ENCODE measurements around the gene DPYSL4. TPM values are rescaled to one million over a fixed set of nuclear protein-coding genes. Genes with fewer than 3 reads are reported as not detected.

DPYSL4 gene
- total and polyA plus RNA-seq, 2 experiments from 2014 or later = 10.6 to 23.9 TPM

GRCh38 chr10:132148261-132149251 lies 38.2 kb upstream of the DPYSL4 start (continued):
- TF ChIP-seq ZNF462 (CRISPR knock-in tag; IDR thresholded peaks at IDR 0.05) (no peak), POLR2AphosphoS5 (IDR thresholded peaks at IDR 0.05; ENCODE audit: low read depth) (no peak), ZNF114 (CRISPR knock-in tag; IDR thresholded peaks at IDR 0.05) (no peak), EZH2phosphoT487 (IDR thresholded peaks at IDR 0.05; ENCODE audit: unreplicated experiment) (no peak), CREB1 (CRISPR knock-in tag; IDR thresholded peaks at IDR 0.05; ENCODE audit: low read depth) (no peak)

- no peaks in the 10 kb centered on the region for H3K79me2 ChIP-seq (replicated peaks; ENCODE audit: insufficient read depth)
- H3K4me1 ChIP-seq (ENCODE audit: insufficient read depth) = no peaks in the 10 kb centered on the region
- ATAC-seq (no peak; the same call in 2 of the 3 replicates), DNase-seq (ENCODE audit: low spot score) (peak; percentile 28)
- H3K27ac ChIP-seq (ENCODE audit: low read depth) = no peak overlapping the region
- Mint-ChIP-seq H3K4me1 (peaks cover 3% of the 10 kb centered on the region; the same call in 2 of the 3 replicates), H3K27ac (no peak overlapping the region), H3K4me3 (no peak overlapping the region), H3K9me3 (no peaks in the 10 kb centered on the region), H3K36me3 (ENCODE audit: low read depth) (no peaks in the 10 kb centered on the region), H3K27me3 (ENCODE audit: insufficient read depth, low read depth, poor library complexity) (peaks cover 10% of the 10 kb centered on the region)
- H3K27me3 ChIP-seq (ENCODE audit: insufficient read depth) = no peaks in the 10 kb centered on the region
- no peak overlapping the region for H3K4me3 ChIP-seq
- H3K9me2 ChIP-seq (ENCODE audit: insufficient read depth) = no peaks in the 10 kb centered on the region; the same call in 1 of the 2 replicates
- no peaks in the 10 kb centered on the region for H3F3A ChIP-seq (replicated peaks; ENCODE audit: low read depth)
- no peaks in the 10 kb centered on the region for H4K20me1 ChIP-seq (replicated peaks; ENCODE audit: insufficient read depth)
- no peak overlapping the region for H3K4me2 ChIP-seq
- no peaks in the 10 kb centered on the region for H3K36me3 ChIP-seq (ENCODE audit: insufficient read depth)
- H2AFZ ChIP-seq = no peak overlapping the region
- TF ChIP-seq CTCF (conservative IDR thresholded peaks at IDR 0.05; ENCODE audit: low read depth in 2 of 2) (no peak), STAT1 (IDR thresholded peaks at IDR 0.05; ENCODE audit: unreplicated experiment) (no peak), ETS1 (IDR thresholded peaks at IDR 0.05) (no peak), ZNF331 (CRISPR knock-in tag; IDR thresholded peaks at IDR 0.05; ENCODE audit: low read depth) (no peak), ZNF114 (CRISPR knock-in tag; IDR thresholded peaks at IDR 0.05) (no peak), JUNB (IDR thresholded peaks at IDR 0.05; ENCODE audit: unreplicated experiment) (no peak)
These were observed 37.5 kb upstream of the DPYSL4 start for GRCh38 chr10:132149271-132149670.

Measured in GM23338 (cell line).